ENCODE results near the gene LBH. TPM values are rescaled to one million over a fixed set of nuclear protein-coding genes. Genes with fewer than 3 reads are reported as not detected.

LBH gene
- total and polyA plus RNA-seq, 2 donors (not counting 3 experiments of a cell fraction or from before 2014, with no cell fraction given), result 5.3 to 5.5 TPM

DNA sequence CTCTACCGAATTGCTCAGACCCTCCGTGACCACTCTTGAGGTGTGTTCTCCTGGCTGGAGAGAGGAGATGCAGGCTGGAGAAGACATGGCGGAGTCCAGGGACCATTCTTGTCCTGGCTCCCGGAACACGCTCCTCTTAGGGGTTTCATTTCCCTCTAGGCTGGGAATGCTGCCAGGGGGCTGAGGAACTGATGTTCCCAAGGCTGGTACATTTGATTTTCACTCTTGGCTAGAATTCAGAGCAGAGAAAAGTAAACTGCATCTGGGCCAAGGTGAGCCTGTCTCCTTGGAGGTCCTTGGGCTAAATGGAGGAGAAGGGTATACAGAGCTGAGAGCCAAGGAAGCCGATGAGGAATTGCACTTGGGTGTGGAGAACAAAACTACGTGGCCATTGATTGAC is 28.2 kb upstream of the LBH start:
- Histone ChIP-seq H3K4me1 (ENCODE audit: control insufficient read depth, extremely low read depth, insufficient read depth, low read length) (no peaks in the 10 kb centered on the region), H3K79me2 (ENCODE audit: control insufficient read depth, insufficient read depth, low read length) (no peaks in the 10 kb centered on the region), H3K27ac (ENCODE audit: insufficient read depth, low read depth, low read length) (no peak overlapping the region), H3K27me3 (ENCODE audit: control insufficient read depth in 2 of 2, insufficient read depth in 2 of 2, low read length in 2 of 2) (peaks cover 0 to 2% of the 10 kb centered on the region in 2 experiments), H4K20me1 (replicated peaks; ENCODE audit: control insufficient read depth, extremely low read depth, insufficient read depth, low read length) (no peaks in the 10 kb centered on the region), H3K4me3 (replicated peaks in 1 of 3; ENCODE audit: insufficient read depth in 1 of 3, low read depth in 1 of 3, low read length in 3 of 3) (no peak overlapping the region), H3K9me3 (replicated peaks; ENCODE audit: control insufficient read depth, insufficient read depth, low read length) (no peaks in the 10 kb centered on the region), H3K36me3 (ENCODE audit: control insufficient read depth in 2 of 2, extremely low read depth in 1 of 2, insufficient read depth in 2 of 2, low read length in 2 of 2) (no peaks in the 10 kb centered on the region), H2AFZ (ENCODE audit: low read depth, low read length) (no peak overlapping the region), H3K9me1 (replicated peaks; ENCODE audit: control insufficient read depth, extremely low read depth, insufficient read depth, low read length) (no peaks in the 10 kb centered on the region), H3K9ac (replicated peaks; ENCODE audit: extremely low read depth, insufficient read depth, low read length) (no peak overlapping the region), H3K4me2 (ENCODE audit: insufficient read depth, low read length) (no peak overlapping the region)
- dilution Hi-C loops (cut with MboI; ENCODE audit: extremely low pct_ligation_motif_present, low sequenced_read_pairs), result no loop called here
- CTCF ChIA-PET, result interaction anchor here (7.6 to 9.8 kb wide), 2 partner anchors 38 to 511 kb away, joined by 103 to 274 read pairs; no protein-coding TSS in a partner anchor
- intact Hi-C loops (cut with micrococcal nuclease), result no loop called here
- DNase-seq (ENCODE audit: low read depth, low spot score), result no peak
- no peak for FAIRE-seq
- TF ChIP-seq FOS (IDR thresholded peaks at IDR 0.05; ENCODE audit: borderline replicate concordance, insufficient read depth, low read length), result no peak
- no peak for TF ChIP-seq CTCF (IDR thresholded peaks at IDR 0.05; ENCODE audit: extremely low read depth in 1 of 2, insufficient read depth in 1 of 2, low read depth in 1 of 2, low read length in 2 of 2)
- TF ChIP-seq GATA2 (IDR thresholded peaks at IDR 0.05; ENCODE audit: insufficient read depth, insufficient read length, low read depth, low read length), result no peak
- no TSS peak for BruUV-seq (replicated peaks)
- POLR2A ChIA-PET, result no interaction called here

GRCh38 chr2:30204281-30204680 is 27.1 kb upstream of the LBH start:
- H3K27me3 ChIP-seq (ENCODE audit: control insufficient read depth in 2 of 2, insufficient read depth in 2 of 2, low read length in 2 of 2), result peaks cover 0 to 2% of the 10 kb centered on the region in 2 experiments
- intact Hi-C loops (cut with micrococcal nuclease), result no loop called here
- BruUV-seq (replicated peaks), result no TSS peak
- H3K9me3 ChIP-seq (replicated peaks; ENCODE audit: control insufficient read depth, insufficient read depth, low read length), result no peaks in the 10 kb centered on the region
- H3K36me3 ChIP-seq (ENCODE audit: control insufficient read depth in 2 of 2, extremely low read depth in 1 of 2, insufficient read depth in 2 of 2, low read length in 2 of 2), result no peaks in the 10 kb centered on the region
- dilution Hi-C loops (cut with MboI; ENCODE audit: extremely low pct_ligation_motif_present, low sequenced_read_pairs), result no loop called here
- H3K79me2 ChIP-seq (ENCODE audit: control insufficient read depth, insufficient read depth, low read length), result no peaks in the 10 kb centered on the region
- CTCF ChIA-PET, result interaction anchor here (0.5 to 9.8 kb wide), 5 partner anchors 40 to 1129 kb away, joined by 3 to 274 read pairs (median 7); no protein-coding TSS in a partner anchor
- no peak for DNase-seq (ENCODE audit: low read depth, low spot score)
- no peak overlapping the region for H3K4me2 ChIP-seq (ENCODE audit: insufficient read depth, low read length)
- H3K4me3 ChIP-seq (replicated peaks in 1 of 3; ENCODE audit: insufficient read depth in 1 of 3, low read depth in 1 of 3, low read length in 3 of 3), result no peak overlapping the region
- H3K27ac ChIP-seq (ENCODE audit: insufficient read depth, low read depth, low read length), result no peak overlapping the region
- no peaks in the 10 kb centered on the region for H3K9me1 ChIP-seq (replicated peaks; ENCODE audit: control insufficient read depth, extremely low read depth, insufficient read depth, low read length)
- H3K4me1 ChIP-seq (ENCODE audit: control insufficient read depth, extremely low read depth, insufficient read depth, low read length), result no peaks in the 10 kb centered on the region
- H3K9ac ChIP-seq (replicated peaks; ENCODE audit: extremely low read depth, insufficient read depth, low read length), result no peak overlapping the region
- POLR2A ChIA-PET, result no interaction called here
- H4K20me1 ChIP-seq (replicated peaks; ENCODE audit: control insufficient read depth, extremely low read depth, insufficient read depth, low read length), result no peaks in the 10 kb centered on the region
- H2AFZ ChIP-seq (ENCODE audit: low read depth, low read length), result no peak overlapping the region
- FAIRE-seq, result no peak
- TF ChIP-seq MAX (IDR thresholded peaks at IDR 0.05; ENCODE audit: insufficient read depth, insufficient read length) (no peak), CTCF (IDR thresholded peaks at IDR 0.05; ENCODE audit: extremely low read depth in 1 of 2, insufficient read depth in 1 of 2, low read depth in 1 of 2, low read length in 2 of 2) (no peak), MYC (IDR thresholded peaks at IDR 0.05; ENCODE audit: low read depth, low read length) (no peak), FOS (IDR thresholded peaks at IDR 0.05; ENCODE audit: borderline replicate concordance, insufficient read depth, low read length) (no peak), GATA2 (IDR thresholded peaks at IDR 0.05; ENCODE audit: insufficient read depth, insufficient read length, low read depth, low read length) (no peak), JUN (IDR thresholded peaks at IDR 0.05; ENCODE audit: borderline replicate concordance, insufficient read depth, insufficient read length, low read depth) (no peak), EZH2 (IDR thresholded peaks at IDR 0.05; ENCODE audit: borderline replicate concordance, low read depth, low read length, severe bottlenecking) (no peak), POLR2AphosphoS5 (IDR thresholded peaks at IDR 0.05; ENCODE audit: insufficient read depth, low read depth, low read length) (no peak), POLR2A (IDR thresholded peaks at IDR 0.05; ENCODE audit: low read depth, low read length) (no peak)

Data from endothelial cell of umbilical vein (primary cell).